HG03457 (cell line): ENCODE measurements around the gene HACD4.
"Not testable (repeated sequence)": the region's sequence is repeated elsewhere in the genome, so short reads cannot be mapped to it uniquely, and the experiment has no call there.

ENCODE experiments used
- ATAC-seq: cut with Tn5 transposase; IDR thresholded peaks from one replicate; pipeline ENCODE4 v1.9.1; 2021; ENCODE audit warnings: moderate number of reproducible peaks; ENCODE audit not compliant: unreplicated experiment

HACD4 gene

DNA sequence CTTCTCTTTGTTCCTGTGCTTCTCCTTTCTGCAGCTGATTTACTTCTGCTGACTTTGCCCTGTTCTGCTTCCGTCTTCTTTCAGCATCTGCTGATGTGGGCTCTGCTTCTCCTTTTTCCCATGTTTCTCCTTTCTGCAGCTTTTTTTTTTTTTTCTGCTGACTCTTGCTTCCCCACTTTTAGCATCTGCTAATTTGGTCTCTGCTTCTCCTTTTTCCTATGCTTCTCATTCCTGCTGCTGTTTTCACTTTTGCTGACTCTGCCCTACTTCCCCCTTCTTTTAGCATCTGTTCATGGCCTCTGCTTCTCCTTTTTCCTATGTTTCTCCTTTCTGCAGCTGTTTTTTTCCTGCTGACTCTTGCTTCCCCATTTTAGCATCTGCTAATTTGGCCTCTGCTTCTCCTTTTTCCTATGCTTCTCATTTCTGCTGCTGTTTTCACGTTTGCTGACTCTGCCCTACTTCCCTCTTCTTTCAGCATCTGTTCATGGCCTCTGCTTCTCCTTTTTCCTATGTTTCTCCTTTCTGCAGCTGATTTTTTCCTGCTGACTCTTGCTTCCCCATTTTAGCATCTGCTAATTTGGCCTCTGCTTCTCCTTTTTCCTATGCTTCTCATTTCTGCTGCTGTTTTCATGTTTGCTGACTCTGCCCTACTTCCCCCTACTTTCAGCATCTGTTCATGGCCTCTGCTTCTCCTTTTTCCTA lies 58.0 kb downstream of the HACD4 start:
- not testable (repeated sequence) for ATAC-seq

DNA sequence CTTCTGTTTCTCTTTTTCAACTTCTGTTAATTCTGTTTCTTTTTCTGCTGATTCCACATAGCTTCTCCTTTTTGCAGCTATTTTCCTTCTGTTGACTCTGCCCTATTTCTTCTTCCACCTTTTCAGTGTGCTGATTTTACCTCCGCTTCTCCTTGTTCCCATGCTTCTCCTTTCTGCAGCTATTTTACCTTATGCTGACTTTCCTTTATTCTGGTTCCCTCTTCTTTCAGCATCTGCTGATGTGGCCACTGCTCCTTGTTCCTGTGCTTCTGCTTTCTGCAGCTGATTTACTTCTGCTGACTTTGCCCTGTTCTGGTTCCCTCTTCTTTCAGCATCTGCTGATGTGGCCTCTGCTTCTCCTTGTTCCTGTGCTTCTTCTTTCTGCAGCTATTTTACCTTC lies 58.8 kb downstream of the HACD4 start:
- no peak for ATAC-seq

DNA sequence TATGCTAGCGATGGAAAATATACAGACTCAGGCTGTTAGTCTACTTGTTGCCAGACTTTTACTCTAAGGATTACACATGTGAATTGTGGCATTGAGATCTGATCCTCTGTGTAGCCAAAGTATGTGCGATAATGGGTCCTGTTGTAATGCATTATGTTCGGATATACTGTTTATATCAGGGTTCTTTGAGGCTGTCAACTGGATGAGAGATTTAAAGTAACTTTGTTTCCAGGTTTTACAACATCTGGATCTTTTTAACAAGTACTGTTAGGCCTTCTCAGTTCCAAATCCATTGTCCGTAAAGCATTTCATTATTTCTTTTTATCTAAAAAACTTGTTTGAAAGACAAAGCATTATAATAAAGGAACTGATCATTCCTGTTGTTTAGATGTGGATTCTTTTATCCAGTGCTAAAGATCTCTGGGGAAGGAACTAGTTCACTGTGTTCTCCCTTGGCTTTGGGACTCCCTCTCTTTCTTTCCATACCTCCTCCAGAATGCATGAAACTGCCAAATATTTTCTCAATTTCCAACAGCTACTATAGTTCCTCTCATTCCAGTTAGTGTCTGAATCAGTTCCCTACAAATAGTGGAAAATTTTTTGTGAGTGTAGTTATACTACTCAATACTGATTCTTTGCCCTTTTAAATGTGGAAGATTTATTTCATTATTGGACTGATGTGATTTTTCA lies 68.8 kb downstream of the HACD4 start:
- ATAC-seq: no peak

DNA sequence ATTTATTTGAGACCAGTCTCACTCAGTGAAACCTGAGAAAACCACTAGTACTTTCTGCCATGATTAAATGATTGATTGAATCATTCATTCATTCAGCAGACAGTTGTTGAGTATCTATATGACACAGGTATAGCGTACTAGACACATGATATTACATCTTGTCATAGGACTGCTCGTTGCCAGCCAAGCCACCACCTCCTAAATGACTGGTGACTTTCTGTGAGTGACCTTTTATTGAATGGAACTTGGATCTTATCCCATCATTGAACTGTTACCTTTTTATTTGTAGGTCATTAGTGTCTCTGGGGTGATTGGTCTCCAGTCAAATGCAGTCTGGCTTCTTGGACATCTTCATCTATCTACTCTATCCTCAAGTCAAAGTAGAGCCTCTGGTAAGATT lies 80.7 kb downstream of the HACD4 start:
- no peak for ATAC-seq
